ENCODE results near the gene BRD1.
"Not testable (repeated sequence)": the region's sequence is repeated elsewhere in the genome, so short reads cannot be mapped to it uniquely, and the experiment has no call there.

The BRD1 gene

GRCh38 chr22:49852898-49853894 lies 25.5 kb upstream of the BRD1 start, which contains the start of gene ZBED4:
TSS of gene ZBED4 (plus strand) at chr22:49853844. CDS start at chr22:49883663, 29,819 bp downstream.
- DNase-seq, result peak; percentile 97

- not testable (repeated sequence) for DNase-seq
Observed at GRCh38 chr22:49852568-49852897, 24.9 kb upstream of the BRD1 start.

GRCh38 chr22:49850959-49851802 lies 23.5 kb upstream of the BRD1 start:
- DNase-seq, result no peak

GRCh38 chr22:49850021-49850911 lies 22.6 kb upstream of the BRD1 start:
- DNase-seq, result no peak

- no peak for DNase-seq
Observed at GRCh38 chr22:49849161-49850020, 21.7 kb upstream of the BRD1 start.

- DNase-seq, result no peak
Observed at GRCh38 chr22:49848690-49849160, 21.1 kb upstream of the BRD1 start.

- no peak for DNase-seq
Observed at GRCh38 chr22:49847751-49848689, 20.3 kb upstream of the BRD1 start.

GRCh38 chr22:49845666-49846459 lies 18.2 kb upstream of the BRD1 start:
- no peak for DNase-seq

GRCh38 chr22:49845241-49845640 lies 17.6 kb upstream of the BRD1 start:
- no peak for DNase-seq

- peak; percentile 96 for DNase-seq
Observed at GRCh38 chr22:49838771-49839717, 11.4 kb upstream of the BRD1 start.

GRCh38 chr22:49833340-49834007 lies 5.8 kb upstream of the BRD1 start:
- no peak for DNase-seq

GRCh38 chr22:49829044-49829853 lies 1.6 kb upstream of the BRD1 start:
- DNase-seq, result no peak

GRCh38 chr22:49828599-49828965 lies 909 bp upstream of the BRD1 start:
- no peak for DNase-seq

- no peak for DNase-seq
Observed at GRCh38 chr22:49827271-49827852, 311 bp downstream of the BRD1 start.

- peak; percentile 47 for DNase-seq
Observed at GRCh38 chr22:49826603-49827270, 936 bp downstream of the BRD1 start.

Measured in CD4-positive, alpha-beta T cell treated with Interleukin-17A for 1 hour (primary cell).